Measurements from ENCODE around the gene RFT1.

GRCh38 chr3:53132347-53132746, 2.1 kb upstream of the RFT1 start:
- no peak for TF ChIP-seq EZH2 (IDR thresholded peaks at IDR 0.05; ENCODE audit: borderline replicate concordance, low read length)
- no peak for TF ChIP-seq CTCF (IDR thresholded peaks at IDR 0.05; ENCODE audit: low read length)

Data from OCI-LY1 (cell line).